HG03520 (cell line): Measurements from ENCODE around the gene KIFC3.
"Not testable (repeated sequence)": the region's sequence is repeated elsewhere in the genome, so short reads cannot be mapped to it uniquely, and the experiment has no call there.

ENCODE experiments used
- ATAC-seq: cut with Tn5 transposase; IDR thresholded peaks from one replicate; pipeline ENCODE4 v1.9.1; 2021; ENCODE audit warnings: mild to moderate bottlenecking, moderate library complexity; ENCODE audit not compliant: unreplicated experiment

Gene KIFC3

GRCh38 chr16:57807252-57807967 is 5.1 kb upstream of the KIFC3 start:
- ATAC-seq, result no peak

GRCh38 chr16:57805176-57805575 is 2.9 kb upstream of the KIFC3 start:
- no peak for ATAC-seq

GRCh38 chr16:57804111-57804837 is 2.0 kb upstream of the KIFC3 start:
- no peak for ATAC-seq

GRCh38 chr16:57803134-57803990 is 1.1 kb upstream of the KIFC3 start:
- no peak for ATAC-seq

GRCh38 chr16:57801809-57802340 is 416 bp downstream of the KIFC3 start:
- no peak for ATAC-seq

- ATAC-seq, result no peak
Observed at GRCh38 chr16:57801098-57801808, 1.0 kb downstream of the KIFC3 start.

GRCh38 chr16:57800200-57801097 is 1.8 kb downstream of the KIFC3 start:
- ATAC-seq, result no peak

- no peak for ATAC-seq
Observed at GRCh38 chr16:57799600-57800199, 2.6 kb downstream of the KIFC3 start.

GRCh38 chr16:57798953-57799599 is 3.2 kb downstream of the KIFC3 start:
- no peak for ATAC-seq

- ATAC-seq, result no peak
Observed at GRCh38 chr16:57798267-57798810, 4.0 kb downstream of the KIFC3 start.

- no peak for ATAC-seq
Observed at GRCh38 chr16:57797526-57798266, 4.6 kb downstream of the KIFC3 start.

GRCh38 chr16:57797216-57797525 is 5.1 kb downstream of the KIFC3 start:
- no peak for ATAC-seq

- not testable (repeated sequence) for ATAC-seq
Observed at GRCh38 chr16:57796014-57796413, 6.3 kb downstream of the KIFC3 start.

- no peak for ATAC-seq
Observed at GRCh38 chr16:57795431-57795878, 6.8 kb downstream of the KIFC3 start.

- ATAC-seq, result no peak
Observed at GRCh38 chr16:57794849-57795430, 7.4 kb downstream of the KIFC3 start.

GRCh38 chr16:57791893-57792461 is 10.3 kb downstream of the KIFC3 start:
- ATAC-seq, result no peak
